ENCODE results near the gene SLC6A19. TPM values are rescaled to one million over a fixed set of nuclear protein-coding genes. Genes with fewer than 3 reads are reported as not detected.

SLC6A19 gene
- total RNA-seq, 2 experiments from 2014 or later: not detected

DNA sequence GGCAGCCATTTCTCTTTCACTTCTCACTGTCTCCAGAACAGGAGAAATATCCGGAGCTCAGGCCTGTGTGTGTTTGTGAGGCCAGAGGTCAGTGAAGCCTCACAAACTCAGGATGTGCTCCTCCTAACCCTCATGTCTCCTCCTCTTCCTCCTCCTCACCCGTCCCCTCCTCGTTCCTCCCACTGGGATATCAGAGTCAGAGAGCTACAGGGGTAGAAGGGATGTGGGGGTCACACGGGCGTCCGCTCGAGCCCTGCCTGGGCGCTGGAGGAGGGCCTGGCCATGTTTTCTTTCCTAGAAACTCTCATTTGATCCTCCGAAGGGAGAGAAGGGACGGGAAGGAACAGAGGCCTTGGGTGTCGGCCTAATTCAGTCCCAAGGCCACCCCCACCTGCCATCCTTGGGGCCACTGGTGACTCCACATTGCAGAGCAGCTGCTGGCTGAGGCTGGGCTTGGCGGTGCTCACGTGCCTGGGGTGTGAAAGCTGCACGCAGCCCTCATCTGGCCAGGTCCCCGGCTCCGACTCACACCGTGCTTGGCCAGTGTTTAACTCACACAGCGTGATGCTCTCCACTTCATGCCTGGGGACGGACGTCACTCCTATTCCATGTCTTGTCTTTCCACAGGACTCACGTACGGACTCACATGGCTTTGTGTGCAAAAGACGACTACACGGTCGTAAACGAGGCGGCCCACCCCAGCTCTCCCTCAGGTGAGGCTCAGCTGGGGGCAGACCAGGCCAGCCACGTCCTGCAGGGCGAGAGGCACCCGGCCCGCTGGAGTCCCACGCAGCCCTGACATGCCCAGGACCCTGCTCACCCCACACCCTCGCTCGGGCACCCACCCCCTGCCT, 22.6 kb upstream of the SLC6A19 start:
- intact Hi-C loops (cut with DNase I, micrococcal nuclease): no loop called here
- H3K4me3 Mint-ChIP-seq: no peak overlapping the region

DNA sequence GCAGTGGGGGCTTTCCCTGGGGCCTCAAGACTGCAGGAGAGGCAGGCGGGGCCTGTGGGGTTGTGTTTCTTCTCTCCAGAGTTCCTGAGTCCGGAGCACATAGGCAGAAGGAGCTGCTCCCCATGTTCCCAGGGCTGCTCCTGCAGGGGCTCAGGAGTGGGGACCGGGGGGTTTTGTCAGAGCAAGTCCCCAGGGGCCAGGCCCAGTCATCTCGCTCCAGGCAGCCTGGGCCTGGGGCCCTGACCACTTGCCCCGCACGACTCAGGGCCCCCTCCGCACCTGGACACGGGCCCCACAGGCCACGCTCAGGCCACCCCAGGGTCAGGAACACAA, 22.0 kb upstream of the SLC6A19 start:
- ChIA-PET POLR2A (no interaction called here), CTCF (no interaction called here)
- Mint-ChIP-seq H3K4me1 (ENCODE audit: low read depth) (no peaks in the 10 kb centered on the region), H3K4me3 (no peak overlapping the region), H3K9me3 (no peaks in the 10 kb centered on the region), H3K27ac (no peak overlapping the region), H3K27me3 (no peaks in the 10 kb centered on the region), H3K36me3 (ENCODE audit: low read depth) (no peaks in the 10 kb centered on the region)
- no peak for DNase-seq
- Histone ChIP-seq H3K4me3 (ENCODE audit: low read length) (no peak overlapping the region), H3K27ac (ENCODE audit: low read depth in 1 of 2, low read length in 2 of 2) (no peak overlapping the region), H3K9me3 (ENCODE audit: control insufficient read depth in 1 of 2, insufficient read depth in 1 of 2, low read length in 2 of 2) (peaks cover 0 to 18% of the 10 kb centered on the region in 2 experiments), H3K36me3 (ENCODE audit: insufficient read depth, low read length) (no peaks in the 10 kb centered on the region), H3K27me3 (ENCODE audit: control insufficient read depth in 1 of 2, insufficient read depth in 2 of 2, low read length in 2 of 2) (no peaks in the 10 kb centered on the region), H3K4me1 (ENCODE audit: insufficient read depth, low read length) (peaks cover 2% of the 10 kb centered on the region)
- no peak for ATAC-seq (ENCODE audit: poor library complexity)
- TF ChIP-seq, protein P1, sequence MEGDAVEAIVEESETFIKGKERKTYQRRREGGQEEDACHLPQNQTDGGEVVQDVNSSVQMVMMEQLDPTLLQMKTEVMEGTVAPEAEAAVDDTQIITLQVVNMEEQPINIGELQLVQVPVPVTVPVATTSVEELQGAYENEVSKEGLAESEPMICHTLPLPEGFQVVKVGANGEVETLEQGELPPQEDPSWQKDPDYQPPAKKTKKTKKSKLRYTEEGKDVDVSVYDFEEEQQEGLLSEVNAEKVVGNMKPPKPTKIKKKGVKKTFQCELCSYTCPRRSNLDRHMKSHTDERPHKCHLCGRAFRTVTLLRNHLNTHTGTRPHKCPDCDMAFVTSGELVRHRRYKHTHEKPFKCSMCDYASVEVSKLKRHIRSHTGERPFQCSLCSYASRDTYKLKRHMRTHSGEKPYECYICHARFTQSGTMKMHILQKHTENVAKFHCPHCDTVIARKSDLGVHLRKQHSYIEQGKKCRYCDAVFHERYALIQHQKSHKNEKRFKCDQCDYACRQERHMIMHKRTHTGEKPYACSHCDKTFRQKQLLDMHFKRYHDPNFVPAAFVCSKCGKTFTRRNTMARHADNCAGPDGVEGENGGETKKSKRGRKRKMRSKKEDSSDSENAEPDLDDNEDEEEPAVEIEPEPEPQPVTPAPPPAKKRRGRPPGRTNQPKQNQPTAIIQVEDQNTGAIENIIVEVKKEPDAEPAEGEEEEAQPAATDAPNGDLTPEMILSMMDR (IDR thresholded peaks at IDR 0.05): no peak
- intact Hi-C loops (cut with DNase I, micrococcal nuclease): no loop called here

More for the DNA sequence above, 22.6 kb upstream of the SLC6A19 start:
- H3K27ac Mint-ChIP-seq: no peak overlapping the region
- no peaks in the 10 kb centered on the region for H3K9me3 Mint-ChIP-seq
- no peaks in the 10 kb centered on the region for H3K27me3 ChIP-seq (ENCODE audit: control insufficient read depth in 1 of 2, insufficient read depth in 2 of 2, low read length in 2 of 2)
- peaks cover 0 to 20% of the 10 kb centered on the region in 2 experiments for H3K9me3 ChIP-seq (ENCODE audit: control insufficient read depth in 1 of 2, insufficient read depth in 1 of 2, low read length in 2 of 2)
- no peaks in the 10 kb centered on the region for H3K36me3 ChIP-seq (ENCODE audit: insufficient read depth, low read length)
- no peaks in the 10 kb centered on the region for H3K36me3 Mint-ChIP-seq (ENCODE audit: low read depth)
- DNase-seq (no peak), ATAC-seq (ENCODE audit: poor library complexity) (no peak)
- CTCF ChIA-PET: no interaction called here
- TF ChIP-seq, protein P1 (IDR thresholded peaks at IDR 0.05): no peak
- H3K27ac ChIP-seq (ENCODE audit: low read depth in 1 of 2, low read length in 2 of 2): no peak overlapping the region
- no peaks in the 10 kb centered on the region for H3K27me3 Mint-ChIP-seq
- no peaks in the 10 kb centered on the region for H3K4me1 Mint-ChIP-seq (ENCODE audit: low read depth)
- H3K4me3 ChIP-seq (ENCODE audit: low read length): no peak overlapping the region
- POLR2A ChIA-PET: no interaction called here
- H3K4me1 ChIP-seq (ENCODE audit: insufficient read depth, low read length): peaks cover 5% of the 10 kb centered on the region

DNA sequence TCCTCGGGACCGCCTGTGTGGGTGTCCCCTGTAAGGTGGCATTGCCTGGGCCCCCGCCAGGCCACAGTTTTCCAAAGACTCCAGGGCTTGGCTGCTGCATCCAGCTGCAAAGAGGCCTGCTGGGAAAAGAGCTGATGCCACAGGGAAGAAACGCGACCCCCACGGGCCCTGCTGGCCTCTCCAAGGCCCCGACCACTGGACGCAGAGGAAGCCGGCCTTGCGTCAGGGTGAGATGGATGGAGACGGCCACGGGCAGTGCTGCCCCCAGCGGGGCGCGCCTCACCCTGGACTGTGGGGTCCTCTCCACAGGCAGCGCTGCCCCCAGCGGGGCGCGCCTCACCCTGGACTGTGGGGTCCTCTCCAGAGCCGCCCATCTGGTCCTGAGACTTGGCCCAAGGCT, 21.3 kb upstream of the SLC6A19 start:
- ATAC-seq (ENCODE audit: poor library complexity) (no peak), DNase-seq (no peak)
- CTCF ChIA-PET: no interaction called here
- Histone ChIP-seq H3K4me3 (ENCODE audit: low read length) (no peak overlapping the region), H3K4me1 (ENCODE audit: insufficient read depth, low read length) (no peaks in the 10 kb centered on the region), H3K36me3 (ENCODE audit: insufficient read depth, low read length) (no peaks in the 10 kb centered on the region), H3K27ac (ENCODE audit: low read depth in 1 of 2, low read length in 2 of 2) (no peak overlapping the region), H3K27me3 (ENCODE audit: control insufficient read depth in 1 of 2, insufficient read depth in 2 of 2, low read length in 2 of 2) (no peaks in the 10 kb centered on the region), H3K9me3 (ENCODE audit: control insufficient read depth in 1 of 2, insufficient read depth in 1 of 2, low read length in 2 of 2) (peaks cover 0 to 10% of the 10 kb centered on the region in 2 experiments)
- TF ChIP-seq, protein P1 (IDR thresholded peaks at IDR 0.05): no peak
- POLR2A ChIA-PET: no interaction called here
- Mint-ChIP-seq H3K9me3 (no peaks in the 10 kb centered on the region), H3K27ac (no peak overlapping the region), H3K27me3 (no peaks in the 10 kb centered on the region), H3K36me3 (ENCODE audit: low read depth) (no peaks in the 10 kb centered on the region), H3K4me3 (no peak overlapping the region), H3K4me1 (ENCODE audit: low read depth) (no peaks in the 10 kb centered on the region)
- intact Hi-C loops (cut with DNase I, micrococcal nuclease): no loop called here
